Ecto neural progenitor cell (in vitro differentiated cells): Measurements from ENCODE around the gene INSYN2B.

Experiments
- DNase-seq: peaks from one replicate; pipeline ENCODE4 v3.0.0-alpha.2; 2018; ENCODE audit warnings: low spot score

Gene INSYN2B

GRCh38 chr5:169889572-169889971 lies 90.7 kb downstream of the INSYN2B start:
- DNase-seq, result no peak

- DNase-seq, result no peak
Observed at GRCh38 chr5:169886677-169887076, 93.6 kb downstream of the INSYN2B start.

GRCh38 chr5:169886033-169886432 lies 94.3 kb downstream of the INSYN2B start:
- DNase-seq, result no peak

GRCh38 chr5:169881702-169882303 lies 98.5 kb downstream of the INSYN2B start:
- DNase-seq, result no peak

- no peak for DNase-seq
Observed at GRCh38 chr5:169880785-169881184, 99.5 kb downstream of the INSYN2B start.

GRCh38 chr5:169880012-169880663 lies 100.2 kb downstream of the INSYN2B start:
- DNase-seq, result no peak

- no peak for DNase-seq
Observed at GRCh38 chr5:169876386-169876785, 103.9 kb downstream of the INSYN2B start.

GRCh38 chr5:169875731-169876130 lies 104.6 kb downstream of the INSYN2B start:
- no peak for DNase-seq

GRCh38 chr5:169875091-169875728 lies 105.1 kb downstream of the INSYN2B start:
- no peak for DNase-seq

- DNase-seq, result no peak
Observed at GRCh38 chr5:169874621-169875020, 105.7 kb downstream of the INSYN2B start.

- no peak for DNase-seq
Observed at GRCh38 chr5:169873642-169874041, 106.7 kb downstream of the INSYN2B start.

- DNase-seq, result no peak
Observed at GRCh38 chr5:169871826-169872490, 108.3 kb downstream of the INSYN2B start.

- no peak for DNase-seq
Observed at GRCh38 chr5:169870211-169870610, 110.1 kb downstream of the INSYN2B start.

- no peak for DNase-seq
Observed at GRCh38 chr5:169869066-169869465, 111.2 kb downstream of the INSYN2B start.

GRCh38 chr5:169867347-169867746 lies 112.9 kb downstream of the INSYN2B start:
- no peak for DNase-seq

- no peak for DNase-seq
Observed at GRCh38 chr5:169864483-169864882, 115.8 kb downstream of the INSYN2B start.

- no peak for DNase-seq
Observed at GRCh38 chr5:169862391-169862811, 117.9 kb downstream of the INSYN2B start.

- DNase-seq, result no peak
Observed at GRCh38 chr5:169861934-169862333, 118.4 kb downstream of the INSYN2B start.

GRCh38 chr5:169861433-169861832 lies 118.9 kb downstream of the INSYN2B start:
- DNase-seq, result no peak

GRCh38 chr5:169860585-169860984 lies 119.7 kb downstream of the INSYN2B start:
- DNase-seq, result no peak

- DNase-seq, result no peak
Observed at GRCh38 chr5:169856571-169856970, 123.7 kb downstream of the INSYN2B start.

- no peak for DNase-seq
Observed at GRCh38 chr5:169851321-169851850, 128.9 kb downstream of the INSYN2B start.

- DNase-seq, result no peak
Observed at GRCh38 chr5:169850409-169850808, 129.9 kb downstream of the INSYN2B start.
